ENCODE results near the gene TWF2.

Gene TWF2

GRCh38 chr3:52221563-52222318, 17.2 kb downstream of the TWF2 start:
- DNase-seq, result no peak

- DNase-seq, result no peak
Observed at GRCh38 chr3:52221141-52221562, 17.8 kb downstream of the TWF2 start.

- DNase-seq, result peak; percentile 65
Observed at GRCh38 chr3:52220380-52221026, 18.5 kb downstream of the TWF2 start.

GRCh38 chr3:52218937-52219650, 19.9 kb downstream of the TWF2 start:
- DNase-seq, result no peak

GRCh38 chr3:52218454-52218853, 20.5 kb downstream of the TWF2 start:
- no peak for DNase-seq

GRCh38 chr3:52218026-52218425, 20.9 kb downstream of the TWF2 start:
- DNase-seq, result no peak

GRCh38 chr3:52217409-52217805, 21.6 kb downstream of the TWF2 start:
- DNase-seq, result no peak

- peak; percentile 52 for DNase-seq
Observed at GRCh38 chr3:52216585-52217408, 22.2 kb downstream of the TWF2 start.

GRCh38 chr3:52215351-52215750, 23.6 kb downstream of the TWF2 start:
- no peak for DNase-seq

- DNase-seq, result no peak
Observed at GRCh38 chr3:52213901-52214300, 25.1 kb downstream of the TWF2 start.

- no peak for DNase-seq
Observed at GRCh38 chr3:52213005-52213404, 26.0 kb downstream of the TWF2 start.

GRCh38 chr3:52211268-52211891, 27.6 kb downstream of the TWF2 start:
- DNase-seq, result no peak

- DNase-seq, result peak; percentile 20
Observed at GRCh38 chr3:52210550-52211046, 28.4 kb downstream of the TWF2 start.

- no peak for DNase-seq
Observed at GRCh38 chr3:52210037-52210436, 28.9 kb downstream of the TWF2 start.

GRCh38 chr3:52208556-52208955, 30.4 kb downstream of the TWF2 start:
- no peak for DNase-seq

- no peak for DNase-seq
Observed at GRCh38 chr3:52205727-52206372, 33.1 kb downstream of the TWF2 start.

- DNase-seq, result no peak
Observed at GRCh38 chr3:52204337-52205073, 34.5 kb downstream of the TWF2 start.

GRCh38 chr3:52203701-52204100, 35.3 kb downstream of the TWF2 start:
- DNase-seq, result no peak

- no peak for DNase-seq
Observed at GRCh38 chr3:52202384-52203077, 36.4 kb downstream of the TWF2 start.

- peak; percentile 20 for DNase-seq
Observed at GRCh38 chr3:52200981-52201679, 37.8 kb downstream of the TWF2 start.

All from HCEC 1CT (cell line).